CD14-positive monocyte (primary cell): Measurements from ENCODE around the gene SEPHS1. TPM values are rescaled to one million over a fixed set of nuclear protein-coding genes. Genes with fewer than 3 reads are reported as not detected.

Source experiments
- DNase-seq, 3 donors: peaks; one replicate each; pipeline ENCODE4 v3.0.0-alpha.2; 2011 to 2022
- H2AFZ ChIP-seq: 2 replicates; pipeline ENCODE4 v1.6.0; 2012; ENCODE audit warnings: mild to moderate bottlenecking, low read depth, low read length, inconsistent platforms; ENCODE audit not compliant: insufficient read depth, poor library complexity, severe bottlenecking
- H3K27ac ChIP-seq, 2 donors: 1 replicate in 1 of 2; 2 replicates in 1 of 2; pipeline ENCODE4 v1.5.1; 2012 to 2013; ENCODE audit warnings: low read length in 2 of 2, control low read depth in 1 of 2, inconsistent platforms in 1 of 2, low read depth in 1 of 2, mild to moderate bottlenecking in 1 of 2
- H3K27me3 ChIP-seq, 2 donors: one replicate each; pipeline versions ENCODE4 v1.6.0 to v1.6.1; 2011 to 2013; ENCODE audit warnings: low read length in 2 of 2; ENCODE audit not compliant: control insufficient read depth in 2 of 2, insufficient read depth in 2 of 2
- H3K36me3 ChIP-seq, 2 donors: replicated peaks in 1 of 2; 1 replicate in 1 of 2; 2 replicates in 1 of 2; pipeline versions ENCODE4 v1.5.1 to v1.6.1; 2012 to 2013; ENCODE audit warnings: low read length in 2 of 2, control low read depth in 1 of 2, inconsistent platforms in 1 of 2, mild to moderate bottlenecking in 1 of 2; ENCODE audit not compliant: insufficient read depth in 2 of 2, control insufficient read depth in 1 of 2
- H3K4me1 ChIP-seq, 2 donors: 1 replicate in 1 of 2; 2 replicates in 1 of 2; pipeline versions ENCODE4 v1.5.1 to v1.6.1; 2012 to 2013; ENCODE audit warnings: low read length in 2 of 2, control low read depth in 1 of 2, inconsistent platforms in 1 of 2, mild to moderate bottlenecking in 1 of 2, moderate library complexity in 1 of 2; ENCODE audit not compliant: insufficient read depth in 2 of 2, control insufficient read depth in 1 of 2
- H3K4me2 ChIP-seq: replicated peaks from 2 replicates; pipeline ENCODE3; 2012; ENCODE audit warnings: low read length, moderate library complexity, mild to moderate bottlenecking; ENCODE audit not compliant: poor library complexity, severe bottlenecking; ENCODE audit errors: extremely low read depth
- H3K4me3 ChIP-seq, 3 experiments: fragments of 200-600 bp in 1 of 3; sonication (generic) in 1 of 3; replicated peaks in 1 of 3; 1 replicate in 2 of 3; 2 replicates in 1 of 3; pipeline ENCODE4 v1.5.1; 2011 to 2013; ENCODE audit warnings: low read length in 3 of 3, mild to moderate bottlenecking in 3 of 3, control low read depth in 2 of 3, low read depth in 2 of 3, inconsistent platforms in 1 of 3, moderate library complexity in 1 of 3
- H3K79me2 ChIP-seq: 2 replicates; pipeline ENCODE4 v1.6.0; 2012; ENCODE audit warnings: mild to moderate bottlenecking, control low read depth, inconsistent platforms, low read length, moderate library complexity; ENCODE audit not compliant: insufficient read depth
- H3K9ac ChIP-seq: 2 replicates; pipeline ENCODE4 v1.6.0; 2017; ENCODE audit warnings: low read length, mild to moderate bottlenecking; ENCODE audit not compliant: insufficient read depth, poor library complexity, severe bottlenecking
- H3K9me3 ChIP-seq, 2 donors: replicated peaks in 1 of 2; 1 replicate in 1 of 2; 2 replicates in 1 of 2; pipeline versions ENCODE4 v1.5.1 to v1.6.1; 2012 to 2013; ENCODE audit warnings: low read length in 2 of 2, control low read depth in 1 of 2; ENCODE audit not compliant: control insufficient read depth in 1 of 2, insufficient read depth in 1 of 2
- H4K20me1 ChIP-seq: 2 replicates; pipeline ENCODE4 v1.6.0; 2012; ENCODE audit warnings: mild to moderate bottlenecking, low read length, control low read depth, moderate library complexity; ENCODE audit not compliant: insufficient read depth
- H3K27ac Mint-ChIP-seq, 7 donors: one replicate each; pipeline ENCODE4 v1.8.0; 2020; ENCODE audit warnings: mild to moderate bottlenecking in 7 of 7, mixed read lengths in 7 of 7, moderate library complexity in 6 of 7, inconsistent platforms in 2 of 7
- H3K27me3 Mint-ChIP-seq, 3 donors: one replicate each; pipeline ENCODE4 v1.8.0; 2021 to 2022; ENCODE audit warnings: low read depth in 3 of 3, mild to moderate bottlenecking in 3 of 3, mixed read lengths in 3 of 3, moderate library complexity in 3 of 3, inconsistent platforms in 1 of 3
- H3K36me3 Mint-ChIP-seq, 2 donors: one replicate each; pipeline ENCODE4 v1.8.0; 2020; ENCODE audit warnings: mixed read lengths in 2 of 2, inconsistent platforms in 1 of 2, mild to moderate bottlenecking in 1 of 2
- H3K4me1 Mint-ChIP-seq: one replicate; pipeline ENCODE4 v1.8.0; 2020; ENCODE audit warnings: mild to moderate bottlenecking, mixed read lengths
- H3K4me3 Mint-ChIP-seq, 2 donors: one replicate each; pipeline ENCODE4 v1.8.0; 2020; ENCODE audit warnings: mild to moderate bottlenecking in 2 of 2, mixed read lengths in 2 of 2, moderate library complexity in 1 of 2
- H3K9me3 Mint-ChIP-seq, 7 donors: one replicate each; pipeline ENCODE4 v1.8.0; 2020 to 2022; ENCODE audit warnings: mixed read lengths in 7 of 7, mild to moderate bottlenecking in 6 of 7, moderate library complexity in 6 of 7, inconsistent platforms in 2 of 7
- CTCF ChIP-seq: fragments of 200-600 bp; IDR thresholded peaks from one replicate; pipeline ENCODE4 v1.8.0; 2022; ENCODE audit warnings: antibody characterized with exemption, mild to moderate bottlenecking
- WGBS: methylation state at CpG from one replicate; pipeline ENCODE4 v1.1.5; 2013; ENCODE audit warnings: missing lambda C conversion rate; ENCODE audit not compliant: insufficient coverage; 5-methylcytosine and 5-hydroxymethylcytosine counted together
- intact Hi-C, 2 donors: fragments of 100-400 bp; cut with micrococcal nuclease; formaldehyde crosslinking; loops; one replicate each; pipeline versions ENCODE4 v1.15.0 to v1.15.1; 2023
- polyA plus RNA-seq, 3 donors: library from polyadenylated mRNA; depleted of rRNA in 1 of 3; unstranded in 2 of 3; stranded (reverse) in 1 of 3; fragments of 300-500 nt in 2 of 3; fragments of >200 nt in 1 of 3; fragmentation: Illumina TruSeq in 2 of 3; gene quantifications; 1 replicate in 2 of 3; 2 replicates in 1 of 3; pipeline ENCODE4 v1.2.3, GENCODE V29; 2012 to 2021

SEPHS1 gene
- polyA plus RNA-seq, 3 donors: 11.9 to 16.3 (median 15.1) TPM

- no peak overlapping the region for H3K27ac ChIP-seq
- peaks cover 2 to 30% of the 10 kb centered on the region in 2 donors for H3K27me3 ChIP-seq
- Mint-ChIP-seq H3K27me3 (peaks cover 22 to 42% (median 40%) of the 10 kb centered on the region in 3 donors), H3K4me1 (peaks cover 12% of the 10 kb centered on the region), H3K27ac (no peak overlapping the region), H3K9me3 (peaks cover 0 to 9% (median 2%) of the 10 kb centered on the region in 7 donors), H3K36me3 (peaks cover 0 to 4% of the 10 kb centered on the region in 2 donors), H3K4me3 (no peak overlapping the region)
- no peak overlapping the region for H3K4me3 ChIP-seq
- intact Hi-C loops: no loop called here
- H3K4me2 ChIP-seq: no peak overlapping the region
- TF ChIP-seq CTCF: no peak
- no peak overlapping the region for H2AFZ ChIP-seq
- no peaks in the 10 kb centered on the region for H3K79me2 ChIP-seq
- DNase-seq: no peak
- 100% methylated on average over 2 of the region's 7 CpGs for WGBS
- H3K9ac ChIP-seq: no peak overlapping the region
- H3K9me3 ChIP-seq: no peaks in the 10 kb centered on the region
- no peaks in the 10 kb centered on the region for H3K36me3 ChIP-seq
- no peaks in the 10 kb centered on the region for H4K20me1 ChIP-seq
- H3K4me1 ChIP-seq: peaks cover 7 to 9% of the 10 kb centered on the region in 2 donors
Observed at GRCh38 chr10:13386021-13386420, 37.9 kb upstream of the SEPHS1 start.

GRCh38 chr10:13383399-13383761 lies 35.3 kb upstream of the SEPHS1 start:
- peak overlapping the region; percentile 23 for H3K4me2 ChIP-seq
- H3K4me1 ChIP-seq: peaks cover 7 to 9% of the 10 kb centered on the region in 2 donors
- no peak overlapping the region for H3K4me3 ChIP-seq
- no peaks in the 10 kb centered on the region for H3K36me3 ChIP-seq
- no peaks in the 10 kb centered on the region for H3K79me2 ChIP-seq
- Mint-ChIP-seq H3K36me3 (peaks cover 0 to 4% of the 10 kb centered on the region in 2 donors), H3K4me1 (peaks cover 11% of the 10 kb centered on the region), H3K4me3 (peak overlapping the region in 1 of 2 donors; percentile 76), H3K27me3 (peaks cover 27 to 47% (median 42%) of the 10 kb centered on the region in 3 donors), H3K27ac (peak overlapping the region in 1 of 7 donors; percentile 68), H3K9me3 (peaks cover 0 to 9% (median 2%) of the 10 kb centered on the region in 7 donors)
- H3K9ac ChIP-seq: no peak overlapping the region
- no peaks in the 10 kb centered on the region for H3K9me3 ChIP-seq
- 16% methylated on average over 16 of the region's 18 CpGs for WGBS
- no peaks in the 10 kb centered on the region for H4K20me1 ChIP-seq
- H3K27ac ChIP-seq: no peak overlapping the region
- intact Hi-C loops: no loop called here
- peak overlapping the region; percentile 31 for H2AFZ ChIP-seq
- peaks cover 2 to 31% of the 10 kb centered on the region in 2 donors for H3K27me3 ChIP-seq
- no peak for DNase-seq
- TF ChIP-seq CTCF: no peak
